ENCODE data around the gene NTRK2. TPM values are rescaled to one million over a fixed set of nuclear protein-coding genes. Genes with fewer than 3 reads are reported as not detected.

NTRK2 gene
- total RNA-seq, 1 experiment from 2014 or later: not detected

DNA sequence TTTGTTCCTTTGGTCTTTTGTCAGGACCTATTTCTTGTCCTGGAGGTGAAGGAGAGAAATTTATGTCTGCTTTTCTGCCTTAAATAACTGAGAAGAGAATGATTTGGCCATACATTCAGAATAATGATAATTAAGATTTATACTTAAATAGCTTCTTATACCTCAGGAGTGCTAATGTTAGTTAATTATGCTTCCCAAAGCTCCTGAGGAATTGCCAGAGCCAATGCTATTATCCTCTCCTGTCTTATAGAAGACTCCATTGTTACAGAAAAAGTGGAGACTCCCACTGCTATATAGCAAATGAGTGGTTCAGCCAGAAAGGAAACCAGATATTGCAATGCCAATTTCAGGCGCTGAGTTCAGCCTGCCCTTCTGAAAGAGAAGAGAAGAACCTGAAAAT is 67.0 kb downstream of the NTRK2 start:
- no peak overlapping the region for H3K27ac ChIP-seq
- ChIA-PET POLR2A (ENCODE audit: unreplicated experiment) (no interaction called here), CTCF (no interaction called here)
- no peaks in the 10 kb centered on the region for H3K27me3 ChIP-seq (ENCODE audit: insufficient read depth, low read depth)
- no peaks in the 10 kb centered on the region for H3K79me2 ChIP-seq (ENCODE audit: low read depth)
- BruUV-seq (replicated peaks): no TSS peak
- intact Hi-C loops (cut with micrococcal nuclease; ENCODE audit: unreplicated experiment): no loop called here
- H3K4me2 ChIP-seq: no peak overlapping the region
- H3K4me1 ChIP-seq (replicated peaks; ENCODE audit: insufficient read depth): no peaks in the 10 kb centered on the region
- no peak for TF ChIP-seq CTCF (conservative IDR thresholded peaks at IDR 0.05)
- TF ChIP-seq EZH2 (IDR thresholded peaks at IDR 0.05; ENCODE audit: low read depth): no peak
- no peaks in the 10 kb centered on the region for H3K9me3 ChIP-seq (ENCODE audit: insufficient read depth, low read depth)
- H2AFZ ChIP-seq: no peak overlapping the region
- DNase-seq: no peak
- H3K4me3 ChIP-seq: no peak overlapping the region
- no peaks in the 10 kb centered on the region for H4K20me1 ChIP-seq (ENCODE audit: insufficient read depth)
- no peaks in the 10 kb centered on the region for H3K9me2 ChIP-seq (ENCODE audit: insufficient read depth)
- no peaks in the 10 kb centered on the region for H3K36me3 ChIP-seq (ENCODE audit: low read depth)
- no peaks in the 10 kb centered on the region for H3F3A ChIP-seq (ENCODE audit: insufficient read depth, low read depth)

DNA sequence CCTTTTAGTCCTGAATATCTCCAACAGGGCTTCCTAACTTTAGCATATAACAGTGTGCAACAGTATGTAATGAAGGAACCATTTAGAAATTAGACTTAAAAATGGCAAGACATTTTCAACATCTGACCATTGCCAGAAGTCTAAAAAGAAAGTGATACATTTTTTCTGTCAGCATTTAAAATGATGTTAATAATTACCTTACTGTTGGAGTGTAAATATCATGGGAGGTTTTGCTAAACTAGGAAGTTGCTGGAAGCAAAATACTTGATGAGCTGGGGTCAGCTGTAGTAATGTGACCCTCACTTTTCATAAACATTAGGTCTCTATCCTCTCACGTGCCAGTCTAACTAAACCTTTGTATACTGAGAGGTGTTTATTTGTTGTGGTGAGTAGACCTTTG is 68.8 kb downstream of the NTRK2 start:
- no peaks in the 10 kb centered on the region for H4K20me1 ChIP-seq (ENCODE audit: insufficient read depth)
- POLR2A ChIA-PET (ENCODE audit: unreplicated experiment): no interaction called here
- no peak for TF ChIP-seq EZH2 (IDR thresholded peaks at IDR 0.05; ENCODE audit: low read depth)
- no peak for TF ChIP-seq CTCF (conservative IDR thresholded peaks at IDR 0.05)
- no peak overlapping the region for H3K4me2 ChIP-seq
- CTCF ChIA-PET: no interaction called here
- BruUV-seq (replicated peaks): no TSS peak
- H3F3A ChIP-seq (ENCODE audit: insufficient read depth, low read depth): no peaks in the 10 kb centered on the region
- H3K36me3 ChIP-seq (ENCODE audit: low read depth): no peaks in the 10 kb centered on the region
- H3K9me3 ChIP-seq (ENCODE audit: insufficient read depth, low read depth): no peaks in the 10 kb centered on the region
- DNase-seq: no peak
- no peaks in the 10 kb centered on the region for H3K79me2 ChIP-seq (ENCODE audit: low read depth)
- H3K27ac ChIP-seq: no peak overlapping the region
- no peaks in the 10 kb centered on the region for H3K4me1 ChIP-seq (replicated peaks; ENCODE audit: insufficient read depth)
- H3K4me3 ChIP-seq: no peak overlapping the region
- intact Hi-C loops (cut with micrococcal nuclease; ENCODE audit: unreplicated experiment): no loop called here
- no peak overlapping the region for H2AFZ ChIP-seq
- no peaks in the 10 kb centered on the region for H3K27me3 ChIP-seq (ENCODE audit: insufficient read depth, low read depth)
- no peaks in the 10 kb centered on the region for H3K9me2 ChIP-seq (ENCODE audit: insufficient read depth)

DNA sequence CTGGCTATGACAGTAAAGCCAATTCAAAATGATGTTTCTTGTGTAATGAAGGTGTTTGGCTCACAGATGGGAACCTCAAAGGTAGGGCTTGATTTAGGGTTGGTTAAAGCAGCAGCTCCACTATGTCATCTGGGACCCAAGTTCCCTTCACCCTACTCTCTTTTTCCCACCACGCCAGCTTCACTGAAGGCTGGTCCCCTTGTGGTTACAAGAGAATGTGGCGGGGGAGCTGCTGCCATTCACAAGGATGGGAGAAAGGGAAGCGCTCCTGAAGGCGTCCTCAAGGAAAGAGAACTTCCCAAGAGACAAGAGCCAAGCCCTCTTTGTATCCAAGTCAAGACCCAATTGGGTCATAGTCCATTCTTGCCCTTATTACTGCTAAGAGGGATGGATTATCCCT is 72.7 kb downstream of the NTRK2 start:
- POLR2A ChIA-PET (ENCODE audit: unreplicated experiment): no interaction called here
- no peaks in the 10 kb centered on the region for H3F3A ChIP-seq (ENCODE audit: insufficient read depth, low read depth)
- CTCF ChIA-PET: no interaction called here
- no TSS peak for BruUV-seq (replicated peaks)
- no peak overlapping the region for H3K4me3 ChIP-seq
- no peak for TF ChIP-seq CTCF (conservative IDR thresholded peaks at IDR 0.05)
- TF ChIP-seq EZH2 (IDR thresholded peaks at IDR 0.05; ENCODE audit: low read depth): no peak
- intact Hi-C loops (cut with micrococcal nuclease; ENCODE audit: unreplicated experiment): no loop called here
- H3K36me3 ChIP-seq (ENCODE audit: low read depth): no peaks in the 10 kb centered on the region
- no peaks in the 10 kb centered on the region for H3K9me2 ChIP-seq (ENCODE audit: insufficient read depth)
- H3K9me3 ChIP-seq (ENCODE audit: insufficient read depth, low read depth): no peaks in the 10 kb centered on the region
- no peaks in the 10 kb centered on the region for H3K4me1 ChIP-seq (replicated peaks; ENCODE audit: insufficient read depth)
- H4K20me1 ChIP-seq (ENCODE audit: insufficient read depth): no peaks in the 10 kb centered on the region
- 0 out of 2 replicates have a peak, but pooled peaks cover 5% of the 10 kb centered on the region for H3K27me3 ChIP-seq (ENCODE audit: insufficient read depth, low read depth)
- no peaks in the 10 kb centered on the region for H3K79me2 ChIP-seq (ENCODE audit: low read depth)
- DNase-seq: no peak
- no peak overlapping the region for H2AFZ ChIP-seq
- no peak overlapping the region for H3K27ac ChIP-seq
- H3K4me2 ChIP-seq: no peak overlapping the region
